GM13976 (cell line): ENCODE data around the gene SLIT3.

ENCODE experiments used
- DNase-seq: peaks from one replicate; pipeline ENCODE4 v3.0.0; 2012; ENCODE audit warnings: low spot score
- in situ Hi-C: fragments of 300-500 bp; cut with MboI; formaldehyde crosslinking; loops from one replicate; pipeline ENCODE4 v1.12.0; 2022; ENCODE audit warnings: low sequenced_read_pairs, mixed read lengths, inconsistent platforms; ENCODE audit not compliant: unreplicated experiment
- TF ChIP-seq, protein P1 (sequence below): IDR thresholded peaks from 2 replicates; pipeline ENCODE4 v1.5.1; 2012; ENCODE audit warnings: borderline replicate concordance, mild to moderate bottlenecking; ENCODE audit not compliant: insufficient read depth; ENCODE audit errors: extremely low read depth, missing control alignments, control extremely low read depth

Gene SLIT3

GRCh38 chr5:168651648-168652047 lies 649.3 kb downstream of the SLIT3 start:
- in situ Hi-C loops: no loop called here
- TF ChIP-seq, protein P1, sequence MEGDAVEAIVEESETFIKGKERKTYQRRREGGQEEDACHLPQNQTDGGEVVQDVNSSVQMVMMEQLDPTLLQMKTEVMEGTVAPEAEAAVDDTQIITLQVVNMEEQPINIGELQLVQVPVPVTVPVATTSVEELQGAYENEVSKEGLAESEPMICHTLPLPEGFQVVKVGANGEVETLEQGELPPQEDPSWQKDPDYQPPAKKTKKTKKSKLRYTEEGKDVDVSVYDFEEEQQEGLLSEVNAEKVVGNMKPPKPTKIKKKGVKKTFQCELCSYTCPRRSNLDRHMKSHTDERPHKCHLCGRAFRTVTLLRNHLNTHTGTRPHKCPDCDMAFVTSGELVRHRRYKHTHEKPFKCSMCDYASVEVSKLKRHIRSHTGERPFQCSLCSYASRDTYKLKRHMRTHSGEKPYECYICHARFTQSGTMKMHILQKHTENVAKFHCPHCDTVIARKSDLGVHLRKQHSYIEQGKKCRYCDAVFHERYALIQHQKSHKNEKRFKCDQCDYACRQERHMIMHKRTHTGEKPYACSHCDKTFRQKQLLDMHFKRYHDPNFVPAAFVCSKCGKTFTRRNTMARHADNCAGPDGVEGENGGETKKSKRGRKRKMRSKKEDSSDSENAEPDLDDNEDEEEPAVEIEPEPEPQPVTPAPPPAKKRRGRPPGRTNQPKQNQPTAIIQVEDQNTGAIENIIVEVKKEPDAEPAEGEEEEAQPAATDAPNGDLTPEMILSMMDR: no peak
- no peak for DNase-seq

DNA sequence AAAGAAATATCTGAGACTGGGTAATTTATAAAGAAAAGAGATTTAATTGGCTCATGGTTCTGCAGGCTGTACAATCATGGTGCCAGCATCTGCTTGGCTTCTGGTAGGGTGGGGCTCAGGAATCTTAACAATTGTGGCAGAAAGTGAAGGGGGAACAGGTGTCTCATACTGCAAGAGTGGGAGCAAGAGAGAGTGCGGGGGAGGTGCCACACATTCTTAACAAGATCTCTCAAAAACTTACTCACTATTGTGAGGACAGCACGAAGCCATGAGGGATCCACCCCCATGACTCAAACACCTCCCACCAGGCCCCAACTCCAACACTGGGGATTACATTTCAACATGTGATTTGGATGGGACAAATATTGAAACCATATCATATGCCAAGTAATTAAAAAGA lies 651.6 kb downstream of the SLIT3 start:
- TF ChIP-seq, protein P1: no peak
- DNase-seq: no peak
- in situ Hi-C loops: no loop called here

GRCh38 chr5:168648576-168648975 lies 652.4 kb downstream of the SLIT3 start:
- in situ Hi-C loops: no loop called here
- TF ChIP-seq, protein P1: no peak
- no peak for DNase-seq

DNA sequence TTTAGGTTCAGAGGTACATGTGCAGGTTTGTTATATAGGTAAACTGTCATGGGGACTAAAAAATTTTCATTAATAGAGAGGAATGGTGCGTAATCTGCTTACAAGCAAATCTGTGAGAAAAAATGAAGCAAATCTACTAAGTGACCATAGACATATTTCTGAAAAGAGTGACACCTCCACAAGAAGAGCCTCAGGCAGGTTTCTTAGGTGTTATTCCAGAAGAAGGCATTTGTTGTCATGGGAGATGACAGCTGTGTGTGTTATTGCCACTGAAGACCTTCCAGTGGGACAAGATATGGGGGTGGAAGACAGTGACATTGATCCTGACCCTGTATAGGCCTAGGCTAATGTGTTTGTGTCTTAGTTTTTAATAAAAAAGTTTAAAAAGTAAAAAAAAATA lies 652.9 kb downstream of the SLIT3 start:
- in situ Hi-C loops: no loop called here
- no peak for DNase-seq
- TF ChIP-seq, protein P1: no peak

DNA sequence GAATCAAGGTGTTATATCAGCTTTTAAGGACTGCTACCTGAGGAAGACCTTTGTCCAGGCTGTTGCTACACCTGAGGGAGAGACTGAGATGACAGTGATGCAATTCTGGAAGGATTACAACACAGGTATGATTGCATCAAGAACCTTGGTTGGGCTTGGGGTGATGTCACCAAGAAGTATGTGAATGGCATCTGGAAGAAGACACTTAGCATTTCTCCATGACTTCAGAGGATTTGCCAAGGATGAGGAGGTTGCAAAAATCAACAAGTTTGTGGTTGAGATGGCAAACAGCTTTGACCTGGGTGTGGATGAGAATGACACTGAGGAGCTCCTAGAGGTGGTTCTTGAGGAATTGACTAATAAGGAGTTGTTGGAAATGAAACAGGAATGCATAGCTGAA lies 653.9 kb downstream of the SLIT3 start:
- no peak for DNase-seq
- in situ Hi-C loops: no loop called here
- TF ChIP-seq, protein P1: no peak

- DNase-seq: no peak
- TF ChIP-seq, protein P1: no peak
- in situ Hi-C loops: no loop called here
Observed at GRCh38 chr5:168646335-168646734, 654.6 kb downstream of the SLIT3 start.

- TF ChIP-seq, protein P1: no peak
- in situ Hi-C loops: no loop called here
- DNase-seq: no peak
Observed at GRCh38 chr5:168645195-168645594, 655.7 kb downstream of the SLIT3 start.
